Spleen (tissue), 11 donors: ENCODE data around the gene CTF1. TPM values are rescaled to one million over a fixed set of nuclear protein-coding genes. Genes with fewer than 3 reads are reported as not detected.

Experiments used
- DNase-seq: peaks from one replicate; pipeline ENCODE4 v3.0.0-alpha.2; 2020
- H3K27ac ChIP-seq, 8 donors: fragments of 200-600 bp; sonication (generic) in 7 of 8; 1 replicate in 4 of 8; 2 replicates in 4 of 8; pipeline versions ENCODE4 v1.5.0 to v1.8.0; 2016 to 2021; ENCODE audit warnings: inconsistent platforms in 4 of 8, mild to moderate bottlenecking in 4 of 8, moderate library complexity in 1 of 8
- H3K27me3 ChIP-seq, 7 donors: fragments of 200-600 bp; sonication (generic) in 6 of 7; replicated peaks in 1 of 7; 1 replicate in 4 of 7; 2 replicates in 3 of 7; pipeline versions ENCODE4 v1.5.0 to v1.8.0; 2016 to 2021; ENCODE audit warnings: inconsistent platforms in 3 of 7, mild to moderate bottlenecking in 1 of 7
- H3K36me3 ChIP-seq, 6 donors: fragments of 200-600 bp; sonication (generic) in 5 of 6; 1 replicate in 4 of 6; 2 replicates in 2 of 6; pipeline versions ENCODE4 v1.5.0 to v1.8.0; 2016 to 2021; ENCODE audit warnings: inconsistent platforms in 2 of 6
- H3K4me1 ChIP-seq, 6 donors: fragments of 200-600 bp; sonication (generic) in 5 of 6; 1 replicate in 3 of 6; 2 replicates in 3 of 6; pipeline versions ENCODE4 v1.5.0 to v1.8.0; 2016 to 2021; ENCODE audit warnings: inconsistent platforms in 3 of 6
- H3K4me3 ChIP-seq, 8 donors: fragments of 200-600 bp; sonication (generic) in 7 of 8; 1 replicate in 4 of 8; 2 replicates in 4 of 8; pipeline versions ENCODE4 v1.5.0 to v1.8.0; 2016 to 2021; ENCODE audit warnings: inconsistent platforms in 4 of 8, mild to moderate bottlenecking in 4 of 8, moderate library complexity in 2 of 8
- H3K9me3 ChIP-seq, 8 donors: fragments of 200-600 bp; sonication (generic) in 7 of 8; 1 replicate in 4 of 8; 2 replicates in 4 of 8; pipeline versions ENCODE4 v1.5.0 to v1.8.0; 2016 to 2021; ENCODE audit warnings: inconsistent platforms in 4 of 8
- CTCF ChIP-seq, 11 experiments: fragments of 200-600 bp in 7 of 11; fragments of 450-650 bp in 4 of 11; sonication (generic) in 4 of 11; IDR thresholded peaks in 8 of 11; conservative IDR thresholded peaks in 3 of 11; 1 replicate in 7 of 11; 2 replicates in 4 of 11; pipeline versions ENCODE4 v1.4.0 to v1.8.0; 2016 to 2021; ENCODE audit warnings: antibody characterized with exemption in 11 of 11, inconsistent platforms in 4 of 11, mild to moderate bottlenecking in 1 of 11
- POLR2A ChIP-seq, 3 donors: fragments of 450-650 bp; IDR thresholded peaks; one replicate each; pipeline ENCODE4 v1.5.1; 2017; ENCODE audit warnings: antibody characterized with exemption in 3 of 3, mild to moderate bottlenecking in 1 of 3
- POLR2AphosphoS5 ChIP-seq, 3 donors: sonication (generic); formaldehyde crosslinking; IDR thresholded peaks; one replicate each; pipeline ENCODE4 v1.5.1; 2017; ENCODE audit warnings: antibody characterized with exemption in 3 of 3
- WGBS, 5 donors: extraction: QIAGEN DNeasy Blood & Tissue Kit in 3 of 5; methylation state at CpG; one replicate each; pipeline versions ENCODE4 v1.1.5 to v1.1.7; 2013 to 2018; 5-methylcytosine and 5-hydroxymethylcytosine counted together
- intact Hi-C: fragments of 100-400 bp; cut with DNase I; formaldehyde crosslinking; loops from one replicate; pipeline ENCODE4 v1.15.0; 2023; ENCODE audit warnings: low total_unique reads
- polyA plus RNA-seq, 3 donors: library from polyadenylated mRNA; stranded (reverse); fragments of 200-250 nt; gene quantifications; one replicate each; pipeline ENCODE4 v1.2.1, GENCODE V29; 2013
- total RNA-seq, 7 donors: library from RNA; depleted of rRNA in 3 of 7; stranded (reverse); fragments of >200 nt in 3 of 7; fragmentation: NEBNext Ultra II Directional in 4 of 7; extraction: Animal tissue kit (Norgen Biotek cat#: 25700) in 4 of 7; gene quantifications; one replicate each; pipeline versions ENCODE4 v1.1.0 to v1.2.1, GENCODE V29; 2016 to 2021
- donor health status: healthy with polysubstance abuse.
- donor health status: DM: no; HTN: no; CAD: no; lungs with moderate emphysema.
- donor health status: DM: no; HTN: no; CAD: no.
- donor health status: Bipolar disorder and iron deficiency.
- donor health status: healthy.
- donor health status: DM: no; HTN: no; CAD: no.
- donor health status: DM: yes; HTN: yes; CAD: no.

Gene CTF1
- total and polyA plus RNA-seq, 10 donors = 0.61 to 3.3 (median 1.3) TPM; not detected in 1

- no peak for TF ChIP-seq CTCF (IDR thresholded peaks at IDR 0.05 in 8 of 11, conservative IDR thresholded peaks at IDR 0.05 in 3 of 11)
- TF ChIP-seq POLR2A (IDR thresholded peaks at IDR 0.05) = no peak
- TF ChIP-seq POLR2AphosphoS5 (IDR thresholded peaks at IDR 0.05) = no peak
- WGBS, 5 donors = 87 to 95% (median 93%) methylated on average over 5 of the region's 5 CpGs
- intact Hi-C loops = no loop called here
Measured at GRCh38 chr16:30867747-30868146, 28.7 kb upstream of the CTF1 start.

GRCh38 chr16:30870904-30871303, 25.5 kb upstream of the CTF1 start:
- Histone ChIP-seq H3K27me3 (no peaks in the 10 kb centered on the region), H3K4me3 (no peak overlapping the region), H3K9me3 (no peaks in the 10 kb centered on the region), H3K27ac (no peak overlapping the region), H3K4me1 (peaks cover 5 to 29% (median 13%) of the 10 kb centered on the region in 6 donors), H3K36me3 (no peaks in the 10 kb centered on the region)
- no peak for TF ChIP-seq CTCF (IDR thresholded peaks at IDR 0.05 in 8 of 11, conservative IDR thresholded peaks at IDR 0.05 in 3 of 11)
- no peak for TF ChIP-seq POLR2AphosphoS5 (IDR thresholded peaks at IDR 0.05)
- no peak for TF ChIP-seq POLR2A (IDR thresholded peaks at IDR 0.05)
- 88 to 93% (median 92%) methylated on average over 6 of the region's 6 CpGs for WGBS, 5 donors
- intact Hi-C loops = no loop called here
- no peak for DNase-seq

More at GRCh38 chr16:30867747-30868146, 28.7 kb upstream of the CTF1 start:
- Histone ChIP-seq H3K36me3 (no peaks in the 10 kb centered on the region), H3K4me1 (peaks cover 0 to 6% (median 0%) of the 10 kb centered on the region in 6 donors), H3K4me3 (no peak overlapping the region), H3K27me3 (no peaks in the 10 kb centered on the region), H3K27ac (no peak overlapping the region), H3K9me3 (no peaks in the 10 kb centered on the region)
- DNase-seq = no peak

GRCh38 chr16:30874244-30874820, 22.1 kb upstream of the CTF1 start:
- H3K4me1 ChIP-seq = peaks cover 14 to 63% (median 35%) of the 10 kb centered on the region in 6 donors
- intact Hi-C loops = no loop called here
- 20 to 38% (median 27%) methylated on average over 23 of the region's 23 CpGs for WGBS, 5 donors
- H3K4me3 ChIP-seq = peak overlapping the region; percentile 48 to 99 (median 89)
- H3K27me3 ChIP-seq = no peaks in the 10 kb centered on the region
- H3K36me3 ChIP-seq = peaks cover 0 to 12% (median 3%) of the 10 kb centered on the region in 6 donors
- peak overlapping the region; percentile 87 to 97 (median 96) for H3K27ac ChIP-seq
- DNase-seq = peak; percentile 54
- no peaks in the 10 kb centered on the region for H3K9me3 ChIP-seq
- no peak for TF ChIP-seq POLR2AphosphoS5 (IDR thresholded peaks at IDR 0.05)
- no peak for TF ChIP-seq POLR2A (IDR thresholded peaks at IDR 0.05)
- TF ChIP-seq CTCF (IDR thresholded peaks at IDR 0.05 in 8 of 11, conservative IDR thresholded peaks at IDR 0.05 in 3 of 11) = no peak

GRCh38 chr16:30874821-30875717, 21.3 kb upstream of the CTF1 start:
- H3K36me3 ChIP-seq = peaks cover 0 to 19% (median 5%) of the 10 kb centered on the region in 6 donors
- peak overlapping the region; percentile 48 to 99 (median 89) for H3K4me3 ChIP-seq
- TF ChIP-seq POLR2A (IDR thresholded peaks at IDR 0.05) (peak; percentile 35 to 77 (median 41)), CTCF (IDR thresholded peaks at IDR 0.05 in 8 of 11, conservative IDR thresholded peaks at IDR 0.05 in 3 of 11) (peak in 3 of 11 experiments; percentile 8 to 29 (median 18)), POLR2AphosphoS5 (IDR thresholded peaks at IDR 0.05) (peak; percentile 94 to 97 (median 97))
- peak; percentile 99 for DNase-seq
- H3K27ac ChIP-seq = peak overlapping the region; percentile 87 to 97 (median 96)
- intact Hi-C loops = no loop called here
- H3K4me1 ChIP-seq = peaks cover 14 to 63% (median 35%) of the 10 kb centered on the region in 6 donors
- H3K9me3 ChIP-seq = no peaks in the 10 kb centered on the region
- H3K27me3 ChIP-seq = no peaks in the 10 kb centered on the region
- WGBS, 5 donors = 0% methylated on average over 51 to 85 of the region's 85 CpGs
